Measurements from ENCODE around the gene ANKRD2. TPM values are rescaled to one million over a fixed set of nuclear protein-coding genes. Genes with fewer than 3 reads are reported as not detected.

ANKRD2 gene
- total RNA-seq, 2 experiments from 2014 or later: 0.23 TPM; not detected in 1

- no peaks in the 10 kb centered on the region for H3K9me3 Mint-ChIP-seq
- ATAC-seq (ENCODE audit: low read depth) (no peak), DNase-seq (no peak)
- H3K27me3 Mint-ChIP-seq: peaks cover 2% of the 10 kb centered on the region
- peaks cover 10% of the 10 kb centered on the region for H3K4me1 Mint-ChIP-seq
- POLR2A ChIA-PET: no interaction called here
- H3K4me3 Mint-ChIP-seq: no peak overlapping the region
- H3K27ac Mint-ChIP-seq: no peak overlapping the region
- no peaks in the 10 kb centered on the region for H3K36me3 Mint-ChIP-seq
Measured at GRCh38 chr10:97538839-97539238, 33.7 kb upstream of the ANKRD2 start.

DNA sequence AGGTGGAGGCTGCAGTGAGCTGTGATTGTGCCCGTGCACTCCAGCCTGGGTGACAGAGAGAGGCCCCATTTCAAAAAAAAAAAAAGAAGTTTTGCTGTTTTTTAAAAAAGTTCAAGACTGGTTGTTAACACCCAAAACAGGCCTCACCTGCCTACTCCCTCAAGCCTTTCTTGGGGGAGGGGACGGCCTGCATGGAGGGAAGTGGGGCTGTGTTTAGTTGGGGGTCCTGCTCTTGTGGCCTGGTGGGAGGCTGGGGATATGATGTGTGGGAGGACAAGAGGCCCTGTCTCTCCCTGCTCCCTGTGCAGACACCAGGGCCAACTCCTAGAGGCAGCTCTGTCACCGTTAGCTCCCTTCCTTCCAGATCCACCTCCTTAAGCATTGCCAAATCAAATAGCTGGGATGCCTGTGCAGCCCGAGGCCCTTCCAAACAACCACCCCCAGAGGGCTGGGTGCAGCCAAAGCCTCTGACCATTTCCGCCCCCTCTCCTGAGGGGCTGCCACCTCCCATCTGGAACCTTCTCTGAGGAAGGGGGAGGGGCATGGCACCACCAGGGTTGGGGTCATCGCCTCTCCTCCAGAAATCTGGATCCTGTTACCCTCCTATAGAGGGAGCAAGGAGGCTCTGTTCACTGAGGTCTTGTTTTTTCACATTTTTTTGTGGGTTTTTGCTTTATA is 32.9 kb upstream of the ANKRD2 start:
- Mint-ChIP-seq H3K27ac (no peak overlapping the region), H3K36me3 (no peaks in the 10 kb centered on the region), H3K27me3 (peaks cover 2% of the 10 kb centered on the region), H3K9me3 (no peaks in the 10 kb centered on the region), H3K4me1 (peaks cover 10% of the 10 kb centered on the region), H3K4me3 (no peak overlapping the region)
- POLR2A ChIA-PET: no interaction called here
- DNase-seq: no peak
- no peak for ATAC-seq (ENCODE audit: low read depth)

GRCh38 chr10:97540669-97541500 is 31.7 kb upstream of the ANKRD2 start:
- Mint-ChIP-seq H3K9me3 (no peaks in the 10 kb centered on the region), H3K4me1 (peaks cover 10% of the 10 kb centered on the region), H3K4me3 (no peak overlapping the region), H3K27ac (no peak overlapping the region), H3K36me3 (no peaks in the 10 kb centered on the region), H3K27me3 (peaks cover 4% of the 10 kb centered on the region)
- no peak for ATAC-seq (ENCODE audit: low read depth)
- no peak for DNase-seq
- POLR2A ChIA-PET: no interaction called here

GRCh38 chr10:97542169-97543024 is 30.2 kb upstream of the ANKRD2 start:
- H3K4me3 Mint-ChIP-seq: no peak overlapping the region
- ATAC-seq (ENCODE audit: low read depth) (peak; percentile 27), DNase-seq (no peak)
- H3K27ac Mint-ChIP-seq: no peak overlapping the region
- peaks cover 10% of the 10 kb centered on the region for H3K4me1 Mint-ChIP-seq
- no peaks in the 10 kb centered on the region for H3K36me3 Mint-ChIP-seq
- H3K9me3 Mint-ChIP-seq: no peaks in the 10 kb centered on the region
- POLR2A ChIA-PET: no interaction called here
- H3K27me3 Mint-ChIP-seq: peaks cover 4% of the 10 kb centered on the region

DNA sequence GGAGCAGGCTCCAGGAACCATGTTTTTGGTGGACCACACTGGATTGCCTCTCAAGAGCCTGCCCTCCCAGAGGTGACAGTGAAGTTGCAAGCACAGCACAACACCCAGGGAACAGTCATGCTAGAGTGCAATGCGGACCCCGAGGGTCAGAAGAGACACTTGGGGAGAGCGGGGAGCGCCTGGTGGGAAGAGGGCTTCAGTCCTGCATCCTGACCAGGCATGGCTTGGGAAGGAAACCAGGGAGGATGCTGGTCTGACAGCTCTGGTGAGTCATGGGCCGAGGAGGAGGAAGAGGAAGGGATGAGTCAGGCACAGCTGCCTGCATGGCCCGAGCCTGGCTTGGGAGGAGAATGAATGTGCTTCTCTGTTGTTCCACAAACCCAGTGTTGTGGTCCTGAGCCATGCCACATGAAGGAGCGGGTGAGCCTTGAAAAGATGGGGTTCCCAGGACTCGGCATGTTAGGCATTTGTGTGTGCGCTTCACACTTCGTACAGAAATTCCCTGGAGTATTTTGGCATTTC is 29.5 kb upstream of the ANKRD2 start:
- H3K27ac Mint-ChIP-seq: no peak overlapping the region
- H3K36me3 Mint-ChIP-seq: no peaks in the 10 kb centered on the region
- peaks cover 10% of the 10 kb centered on the region for H3K4me1 Mint-ChIP-seq
- POLR2A ChIA-PET: no interaction called here
- no peaks in the 10 kb centered on the region for H3K9me3 Mint-ChIP-seq
- H3K4me3 Mint-ChIP-seq: no peak overlapping the region
- peaks cover 4% of the 10 kb centered on the region for H3K27me3 Mint-ChIP-seq
- DNase-seq: no peak
- peak; percentile 53 for ATAC-seq (ENCODE audit: low read depth)

DNA sequence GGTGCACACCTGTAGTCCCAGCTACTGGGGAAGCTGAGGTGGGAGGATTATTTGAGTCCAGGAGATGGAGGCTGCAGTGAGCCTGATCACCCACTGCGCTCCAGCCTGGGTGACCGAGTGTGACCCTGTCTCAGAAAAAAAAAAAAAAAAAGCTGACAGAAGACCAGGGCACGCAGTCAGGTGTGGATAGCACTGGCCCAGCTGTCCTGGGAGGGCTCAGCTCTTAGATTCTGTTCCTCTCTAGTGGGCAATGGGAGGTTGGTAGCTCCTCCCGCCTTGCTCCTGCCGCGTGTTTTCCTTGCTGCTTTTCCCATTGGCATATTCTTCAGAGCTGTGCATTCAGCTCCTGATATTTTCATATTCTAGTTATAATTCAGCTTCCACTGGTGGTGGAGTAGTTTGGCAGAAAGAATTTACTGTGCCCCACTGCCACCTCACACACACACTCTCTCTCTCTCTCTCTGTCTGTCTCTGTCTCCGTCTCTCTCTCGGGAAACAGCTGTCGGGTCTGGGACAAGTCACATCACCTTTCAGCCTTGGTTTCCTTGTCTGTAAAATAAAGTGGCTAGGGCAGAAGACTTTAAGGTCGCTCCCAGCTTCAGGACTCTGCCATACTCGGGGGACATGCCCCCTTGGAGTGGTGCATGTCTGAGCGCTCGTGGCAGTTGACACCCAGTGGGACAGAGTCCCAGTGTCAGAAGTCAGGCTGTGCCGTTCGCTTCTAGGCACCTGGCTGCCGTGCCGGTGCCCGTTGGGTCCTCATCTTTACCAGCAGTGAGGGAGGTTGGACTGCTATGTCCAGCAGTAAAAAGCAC is 25.9 kb upstream of the ANKRD2 start:
- POLR2A ChIA-PET: no interaction called here
- Mint-ChIP-seq H3K4me3 (no peak overlapping the region), H3K27me3 (peaks cover 4% of the 10 kb centered on the region), H3K9me3 (no peaks in the 10 kb centered on the region), H3K36me3 (no peaks in the 10 kb centered on the region), H3K4me1 (peaks cover 10% of the 10 kb centered on the region), H3K27ac (no peak overlapping the region)
- ATAC-seq (ENCODE audit: low read depth) (no peak), DNase-seq (no peak)

- POLR2A ChIA-PET: no interaction called here
- H3K9me3 Mint-ChIP-seq: no peaks in the 10 kb centered on the region
- ATAC-seq (ENCODE audit: low read depth) (no peak), DNase-seq (no peak)
- peaks cover 10% of the 10 kb centered on the region for H3K4me1 Mint-ChIP-seq
- H3K36me3 Mint-ChIP-seq: no peaks in the 10 kb centered on the region
- H3K27me3 Mint-ChIP-seq: peaks cover 4% of the 10 kb centered on the region
- H3K27ac Mint-ChIP-seq: no peak overlapping the region
- H3K4me3 Mint-ChIP-seq: no peak overlapping the region
Measured at GRCh38 chr10:97547271-97547600, 25.3 kb upstream of the ANKRD2 start.

DNA sequence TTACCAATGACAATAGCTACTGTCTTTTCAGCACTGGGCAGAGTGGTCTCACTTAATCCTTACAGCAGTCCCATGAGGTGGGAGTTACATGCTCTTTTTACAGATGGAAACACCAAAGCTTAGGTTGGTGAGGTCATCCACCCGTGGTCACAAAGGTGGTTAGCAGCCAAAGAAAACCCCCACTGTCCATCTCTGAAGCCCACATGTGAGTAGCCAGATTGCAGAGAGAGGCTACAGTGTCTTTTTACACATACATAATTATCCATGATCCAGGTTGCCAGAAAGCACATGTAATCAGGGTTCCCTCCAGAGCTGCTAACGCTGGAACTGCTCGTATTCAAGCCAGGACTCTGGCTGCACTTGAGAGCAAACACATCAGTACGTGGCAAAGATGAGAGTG is 24.6 kb upstream of the ANKRD2 start:
- H3K4me3 Mint-ChIP-seq: no peak overlapping the region
- no peaks in the 10 kb centered on the region for H3K9me3 Mint-ChIP-seq
- peaks cover 8% of the 10 kb centered on the region for H3K4me1 Mint-ChIP-seq
- H3K27ac Mint-ChIP-seq: no peak overlapping the region
- no peaks in the 10 kb centered on the region for H3K36me3 Mint-ChIP-seq
- ATAC-seq (ENCODE audit: low read depth) (no peak), DNase-seq (no peak)
- POLR2A ChIA-PET: no interaction called here
- peaks cover 4% of the 10 kb centered on the region for H3K27me3 Mint-ChIP-seq

GRCh38 chr10:97548828-97549455 is 23.6 kb upstream of the ANKRD2 start:
- Mint-ChIP-seq H3K27ac (no peak overlapping the region), H3K9me3 (no peaks in the 10 kb centered on the region), H3K4me1 (no peaks in the 10 kb centered on the region), H3K36me3 (no peaks in the 10 kb centered on the region), H3K4me3 (no peak overlapping the region), H3K27me3 (peaks cover 4% of the 10 kb centered on the region)
- DNase-seq (no peak), ATAC-seq (ENCODE audit: low read depth) (no peak)
- POLR2A ChIA-PET: no interaction called here

GRCh38 chr10:97549587-97550322 is 22.8 kb upstream of the ANKRD2 start:
- H3K27ac Mint-ChIP-seq: no peak overlapping the region
- H3K27me3 Mint-ChIP-seq: peaks cover 4% of the 10 kb centered on the region
- POLR2A ChIA-PET: no interaction called here
- no peak for ATAC-seq (ENCODE audit: low read depth)
- H3K9me3 Mint-ChIP-seq: no peaks in the 10 kb centered on the region
- H3K36me3 Mint-ChIP-seq: no peaks in the 10 kb centered on the region
- DNase-seq: no peak
- H3K4me1 Mint-ChIP-seq: no peaks in the 10 kb centered on the region
- no peak overlapping the region for H3K4me3 Mint-ChIP-seq

GRCh38 chr10:97550336-97551149 is 22.0 kb upstream of the ANKRD2 start:
- no peaks in the 10 kb centered on the region for H3K4me1 Mint-ChIP-seq
- DNase-seq (no peak), ATAC-seq (ENCODE audit: low read depth) (no peak)
- peak overlapping the region; percentile 19 for H3K27ac Mint-ChIP-seq
- H3K4me3 Mint-ChIP-seq: no peak overlapping the region
- peaks cover 2% of the 10 kb centered on the region for H3K27me3 Mint-ChIP-seq
- no peaks in the 10 kb centered on the region for H3K36me3 Mint-ChIP-seq
- POLR2A ChIA-PET: no interaction called here
- H3K9me3 Mint-ChIP-seq: no peaks in the 10 kb centered on the region
